ENCODE data around the gene NMNAT1.
A peak's percentile ranks its signal among the peaks of the same experiment; 100 is the strongest.
"Not testable (repeated sequence)": the region's sequence is repeated elsewhere in the genome, so short reads cannot be mapped to it uniquely, and the experiment has no call there.

NMNAT1 gene

DNA sequence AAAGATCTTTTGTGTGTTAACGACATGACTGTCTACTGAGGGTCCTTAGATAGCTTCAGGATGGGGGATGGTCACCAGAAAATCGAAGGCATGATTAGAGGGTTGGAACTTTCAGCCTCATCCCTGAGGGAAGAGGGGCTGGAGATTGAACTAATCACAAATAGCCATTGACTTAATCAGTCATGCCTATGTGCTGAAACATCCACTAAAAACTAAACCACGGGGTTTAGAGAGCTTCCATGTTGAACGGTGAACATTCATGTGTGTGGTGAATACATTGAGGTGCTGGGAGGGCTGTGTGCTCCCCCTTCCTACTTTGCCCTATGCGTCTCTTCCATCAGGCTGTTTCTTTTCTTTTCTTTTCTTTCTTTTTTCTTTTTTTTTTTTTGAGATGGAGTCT is 70.7 kb downstream of the NMNAT1 start:
- DNase-seq (ENCODE audit: low read depth in 3 of 3, low spot score in 1 of 3) = no peak

- no peak for DNase-seq (ENCODE audit: low read depth in 3 of 3, low spot score in 1 of 3)
Observed at GRCh38 chr1:10019561-10019960, 76.3 kb downstream of the NMNAT1 start.

DNA sequence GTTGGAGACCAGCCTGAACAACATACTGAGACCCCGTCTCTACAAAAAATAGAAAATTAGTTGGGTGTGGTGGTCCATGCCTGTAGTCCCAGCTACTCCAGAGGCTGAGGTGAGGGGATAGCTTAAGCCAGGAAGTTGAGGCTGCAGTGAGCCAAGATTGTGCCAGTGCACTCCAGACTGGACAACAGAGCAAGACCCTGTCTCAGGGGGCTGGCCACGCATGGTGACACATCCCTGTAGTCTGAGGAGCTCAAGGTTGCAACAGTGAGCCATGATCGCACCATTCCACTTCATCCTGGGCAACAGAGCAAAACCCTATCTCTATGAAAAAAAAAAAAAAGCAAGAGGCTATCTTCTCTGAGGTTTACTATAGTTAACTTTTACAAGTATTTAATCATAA is 76.8 kb downstream of the NMNAT1 start:
- DNase-seq (ENCODE audit: low read depth in 3 of 3, low spot score in 1 of 3) = no peak

DNA sequence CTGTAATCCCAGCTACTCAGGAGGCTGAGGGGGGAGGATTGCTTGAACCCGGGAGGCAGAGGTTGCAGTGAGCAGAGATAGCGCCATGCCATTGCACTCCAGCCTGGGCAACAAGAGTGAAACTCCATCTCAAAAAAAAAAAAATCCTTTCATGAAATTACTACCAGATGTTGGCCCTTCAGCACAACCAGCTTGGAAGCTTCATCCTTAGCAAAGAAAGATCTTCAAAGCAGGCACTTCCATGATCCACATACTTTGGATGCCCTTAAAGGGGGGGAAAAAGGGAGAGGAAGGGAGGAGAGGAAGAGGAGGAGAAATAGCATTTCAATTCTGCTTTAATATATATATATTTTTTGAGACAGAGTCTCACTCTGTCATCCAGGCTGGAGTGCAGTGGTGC is 77.4 kb downstream of the NMNAT1 start:
- not testable (repeated sequence) for DNase-seq (ENCODE audit: low read depth in 3 of 3, low spot score in 1 of 3)

- not testable (repeated sequence) for DNase-seq (ENCODE audit: low read depth in 3 of 3, low spot score in 1 of 3)
Observed at GRCh38 chr1:10021992-10022391, 78.7 kb downstream of the NMNAT1 start.

DNA sequence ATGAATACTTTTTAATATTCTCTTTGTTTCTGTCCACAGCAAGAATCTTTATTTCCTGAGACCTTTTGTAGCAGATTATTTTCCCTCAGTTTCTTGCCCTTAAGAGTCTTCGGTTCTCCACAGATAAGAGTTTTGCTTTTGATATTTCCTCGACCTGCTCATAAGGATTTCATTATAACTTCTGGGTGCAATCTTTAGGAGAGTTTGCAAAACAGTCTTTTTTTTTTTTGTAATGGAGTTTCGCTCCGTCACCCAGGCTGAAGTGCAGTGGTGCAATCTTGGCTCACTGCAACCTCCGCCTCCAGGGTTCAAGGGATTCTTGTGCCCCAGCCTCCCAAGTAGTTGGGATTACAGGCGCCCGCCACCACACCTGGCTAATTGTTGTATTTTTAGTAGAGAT is 79.4 kb downstream of the NMNAT1 start:
- DNase-seq (ENCODE audit: low read depth in 3 of 3, low spot score in 1 of 3) = no peak

DNA sequence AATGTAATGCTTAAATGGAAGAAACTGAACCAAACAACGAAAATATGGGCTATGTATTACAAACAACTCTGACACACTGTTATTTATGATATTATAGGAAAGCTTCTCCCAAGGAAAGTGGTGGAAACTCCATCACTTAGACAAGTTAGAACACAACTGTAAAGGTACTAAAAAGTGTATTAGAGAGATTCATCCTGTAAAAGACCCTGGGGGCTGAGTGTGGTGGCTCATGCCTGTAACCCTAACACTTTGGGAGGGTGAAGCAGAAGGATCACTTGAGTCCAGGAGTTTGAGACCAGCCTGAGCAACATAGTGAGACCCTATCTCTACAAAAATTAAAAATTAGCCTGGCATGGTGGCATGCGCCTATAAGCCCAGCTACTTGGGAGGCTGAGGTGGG is 82.1 kb downstream of the NMNAT1 start:
- no peak for DNase-seq (ENCODE audit: low read depth in 3 of 3, low spot score in 1 of 3)

DNA sequence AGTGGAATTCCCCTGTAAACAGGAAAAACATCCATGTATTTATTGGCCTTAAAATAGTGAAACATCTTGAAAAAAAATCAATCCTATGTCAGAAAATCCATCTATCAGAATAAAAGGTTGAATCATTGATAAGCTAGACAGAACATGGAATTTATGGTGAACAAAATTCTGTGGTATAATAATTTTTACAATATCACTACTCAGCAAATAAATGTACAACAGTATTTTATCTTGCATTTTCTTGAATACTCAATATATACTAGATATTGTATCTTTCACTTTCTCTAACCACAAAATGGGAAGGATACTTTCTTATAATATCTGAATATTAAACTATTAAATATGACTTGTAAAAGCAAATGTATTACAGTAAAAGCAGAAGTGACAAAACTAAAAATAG is 83.8 kb downstream of the NMNAT1 start:
- no peak for DNase-seq (ENCODE audit: low read depth in 3 of 3, low spot score in 1 of 3)

DNA sequence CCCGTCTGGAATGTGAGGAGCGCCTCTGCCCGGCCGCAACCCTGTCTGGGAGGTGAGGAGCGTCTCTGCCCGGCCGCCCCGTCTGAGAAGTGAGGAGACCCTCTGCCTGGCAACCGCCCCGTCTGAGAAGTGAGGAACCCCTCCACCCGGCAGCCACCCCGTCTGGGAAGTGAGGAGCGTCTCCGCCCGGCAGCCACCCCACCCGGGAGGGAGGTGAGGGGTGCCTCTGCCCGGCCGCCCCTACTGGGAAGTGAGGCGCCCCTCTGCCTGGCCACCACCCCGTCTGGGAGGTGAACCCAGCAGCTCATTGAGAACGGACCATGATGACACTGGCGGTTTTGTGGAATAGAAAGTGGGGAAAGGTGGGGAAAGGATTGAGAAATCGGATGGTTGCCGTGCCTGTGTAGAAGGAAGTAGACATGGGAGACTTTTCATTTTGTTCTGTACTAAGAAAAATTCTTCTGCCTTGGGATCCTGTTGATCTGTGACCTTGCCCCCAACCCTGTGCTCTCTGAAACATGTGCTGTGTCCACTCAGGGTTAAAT is 85.8 kb downstream of the NMNAT1 start:
- not testable (repeated sequence) for DNase-seq (ENCODE audit: low read depth in 3 of 3, low spot score in 1 of 3)

DNA sequence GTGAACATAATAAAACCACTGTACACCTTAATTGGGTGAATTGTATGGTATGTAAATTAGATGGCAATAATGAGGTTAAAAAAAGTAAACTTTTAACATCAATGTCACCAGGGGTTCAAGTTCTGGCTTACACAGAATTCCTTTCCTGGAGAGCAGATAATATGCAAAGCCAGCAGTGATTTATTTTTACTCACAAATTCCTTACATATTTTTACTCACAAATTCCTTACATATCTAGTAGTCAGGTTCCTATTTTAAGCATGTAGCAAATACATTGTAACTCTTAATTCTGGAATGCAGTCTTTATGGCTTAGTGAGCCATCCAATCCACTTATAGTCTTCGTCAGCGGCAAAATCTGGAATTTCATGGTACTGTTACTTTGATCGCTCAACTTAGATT is 88.2 kb downstream of the NMNAT1 start:
- DNase-seq (ENCODE audit: low read depth in 3 of 3, low spot score in 1 of 3) = no peak

DNA sequence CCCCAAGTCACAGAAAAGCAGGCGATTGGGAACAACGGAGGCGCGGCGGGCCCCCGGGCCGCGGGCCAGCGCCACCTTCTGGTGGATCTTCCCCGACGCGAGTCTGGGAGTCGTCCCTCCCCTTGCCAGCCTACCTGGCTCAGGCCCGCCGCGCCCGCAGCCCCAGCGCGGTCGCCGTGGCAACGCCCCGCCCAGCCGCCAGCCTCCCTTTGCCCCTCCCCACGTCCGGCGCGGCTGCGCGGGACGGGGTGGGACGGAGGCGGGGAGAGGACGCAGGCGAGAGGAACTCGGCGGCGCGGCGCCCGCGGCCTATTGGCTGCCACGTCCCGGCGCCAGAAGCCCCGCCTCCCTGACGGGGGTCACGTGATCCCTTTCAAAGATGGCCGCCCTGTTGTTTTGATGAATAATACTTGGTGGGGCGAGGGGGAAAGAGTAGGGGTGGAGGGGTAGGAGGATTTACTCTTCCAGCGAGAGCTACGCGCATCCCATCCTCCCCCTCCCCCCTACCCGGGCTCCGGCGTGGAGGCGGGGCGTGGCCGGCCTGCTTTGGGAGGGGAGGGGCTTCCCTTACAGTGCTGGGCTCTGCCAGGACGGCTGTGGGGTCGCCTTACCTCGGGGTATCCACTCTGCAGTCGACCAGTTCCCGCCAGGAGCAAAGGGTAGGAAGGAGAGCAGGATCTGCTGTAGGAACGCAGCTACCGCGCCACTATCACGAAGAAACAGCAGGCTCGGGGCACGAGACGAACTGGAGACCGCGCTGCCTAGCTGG is 89.5 kb downstream of the NMNAT1 start, which contains the start of gene UBE4B:
TSS of gene UBE4B (plus strand) at position 369 of the 769 bp plus-strand sequence. CDS start 713 bp downstream, outside the sequence.
- DNase-seq (ENCODE audit: low read depth in 3 of 3, low spot score in 1 of 3) = peak; percentile 97 to 98 (median 97)

DNA sequence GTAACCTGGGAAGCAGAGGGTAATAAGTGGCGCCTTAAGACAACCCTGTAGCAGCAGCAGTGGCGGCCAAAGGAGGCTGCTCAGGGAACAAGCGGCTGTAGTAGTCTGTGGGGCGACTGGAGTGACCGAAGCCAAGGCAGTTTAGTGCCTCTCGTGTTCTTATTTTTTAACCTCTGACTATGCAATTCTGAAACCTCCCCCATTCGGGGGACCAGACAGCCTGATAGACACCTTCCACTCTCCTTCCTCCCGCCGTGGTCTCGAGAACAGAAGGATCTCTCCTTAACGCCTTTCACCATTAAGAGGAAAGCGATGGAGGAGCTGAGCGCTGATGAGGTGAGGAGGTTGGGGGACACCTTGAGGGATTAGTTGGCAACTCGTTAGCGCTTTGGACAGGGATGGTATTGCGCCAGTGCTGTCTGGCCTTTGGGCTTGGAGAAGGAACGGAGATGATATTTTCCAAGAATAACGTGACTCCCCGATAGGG is 90.1 kb downstream of the NMNAT1 start:
- no peak for DNase-seq (ENCODE audit: low read depth in 3 of 3, low spot score in 1 of 3)
